Activated gamma-delta T cell (primary cell): ENCODE measurements around the gene MAGI1.
"Not testable (repeated sequence)": the region's sequence is repeated elsewhere in the genome, so short reads cannot be mapped to it uniquely, and the experiment has no call there.

Experiments used
- DNase-seq: peaks from one replicate; lab custom pipeline; 2025; lab: John Stamatoyannopoulos, UW

The MAGI1 gene

GRCh38 chr3:65531499-65531898 lies 507.2 kb downstream of the MAGI1 start:
- DNase-seq = no peak

GRCh38 chr3:65526656-65527055 lies 512.1 kb downstream of the MAGI1 start:
- no peak for DNase-seq

GRCh38 chr3:65524584-65524983 lies 514.1 kb downstream of the MAGI1 start:
- no peak for DNase-seq

- DNase-seq = no peak
Observed at GRCh38 chr3:65523878-65524277, 514.8 kb downstream of the MAGI1 start.

GRCh38 chr3:65521032-65521431 lies 517.7 kb downstream of the MAGI1 start:
- no peak for DNase-seq

- no peak for DNase-seq
Observed at GRCh38 chr3:65516998-65517397, 521.7 kb downstream of the MAGI1 start.

GRCh38 chr3:65514317-65514716 lies 524.4 kb downstream of the MAGI1 start:
- not testable (repeated sequence) for DNase-seq

GRCh38 chr3:65509423-65509794 lies 529.3 kb downstream of the MAGI1 start:
- DNase-seq = not testable (repeated sequence)

- DNase-seq = no peak
Observed at GRCh38 chr3:65508750-65509422, 529.8 kb downstream of the MAGI1 start.

- no peak for DNase-seq
Observed at GRCh38 chr3:65507437-65507836, 531.3 kb downstream of the MAGI1 start.

GRCh38 chr3:65503776-65504175 lies 534.9 kb downstream of the MAGI1 start:
- no peak for DNase-seq

GRCh38 chr3:65502526-65502925 lies 536.2 kb downstream of the MAGI1 start:
- no peak for DNase-seq

GRCh38 chr3:65500398-65501306 lies 538.1 kb downstream of the MAGI1 start:
- DNase-seq = no peak

GRCh38 chr3:65497846-65498245 lies 540.9 kb downstream of the MAGI1 start:
- DNase-seq = no peak

GRCh38 chr3:65497236-65497635 lies 541.5 kb downstream of the MAGI1 start:
- no peak for DNase-seq

- DNase-seq = no peak
Observed at GRCh38 chr3:65493938-65494337, 544.8 kb downstream of the MAGI1 start.

- DNase-seq = no peak
Observed at GRCh38 chr3:65493371-65493882, 545.3 kb downstream of the MAGI1 start.

GRCh38 chr3:65492249-65492648 lies 546.5 kb downstream of the MAGI1 start:
- no peak for DNase-seq

GRCh38 chr3:65490114-65490513 lies 548.6 kb downstream of the MAGI1 start:
- no peak for DNase-seq

GRCh38 chr3:65489253-65489652 lies 549.5 kb downstream of the MAGI1 start:
- DNase-seq = no peak

- DNase-seq = no peak
Observed at GRCh38 chr3:65485826-65486469, 552.8 kb downstream of the MAGI1 start.

GRCh38 chr3:65484964-65485363 lies 553.8 kb downstream of the MAGI1 start:
- no peak for DNase-seq

- no peak for DNase-seq
Observed at GRCh38 chr3:65483480-65483879, 555.2 kb downstream of the MAGI1 start.
